Measurements from ENCODE around the gene UMODL1.

UMODL1 gene

DNA sequence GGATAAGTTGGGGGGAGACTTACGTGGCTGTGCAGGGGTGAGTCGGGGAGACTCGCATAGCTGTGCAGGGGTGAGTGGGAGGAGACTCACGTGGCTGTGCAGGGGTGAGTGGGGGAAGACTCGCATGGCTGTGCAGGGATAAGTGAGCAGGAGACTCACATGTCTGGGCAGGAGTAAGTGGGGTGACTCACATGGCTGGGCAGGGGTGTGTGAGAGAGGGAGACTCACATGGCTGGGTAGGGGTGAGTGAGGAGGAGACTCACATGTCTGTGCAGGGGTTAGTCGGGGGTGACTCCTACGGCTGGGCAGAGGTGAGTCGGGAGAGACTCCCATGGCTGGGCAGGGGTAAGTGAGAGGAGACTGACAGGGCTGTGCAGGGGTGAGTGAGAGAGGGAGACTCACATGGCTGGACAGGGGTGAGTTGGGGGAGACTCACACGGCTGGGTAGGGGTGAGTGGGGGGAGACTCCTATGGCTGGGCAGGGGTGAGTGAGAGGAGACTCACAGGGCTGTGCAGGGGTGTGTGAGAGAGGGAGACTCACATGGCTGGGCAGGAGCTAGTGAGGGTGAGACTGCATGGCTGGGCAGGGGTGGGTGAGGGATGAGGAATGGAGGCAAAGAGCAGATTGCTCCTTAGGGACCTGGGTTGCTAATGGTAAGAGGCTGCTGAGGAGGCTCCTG, 91.9 kb downstream of the UMODL1 start:
- Mint-ChIP-seq H3K4me1 (peaks cover 53% of the 10 kb centered on the region), H3K4me3 (no peak overlapping the region), H3K36me3 (ENCODE audit: low read depth) (no peaks in the 10 kb centered on the region), H3K27me3 (ENCODE audit: low read depth, poor library complexity) (peaks cover 5% of the 10 kb centered on the region), H3K27ac (no peak overlapping the region), H3K9me3 (no peaks in the 10 kb centered on the region)
- DNase-seq, result no peak
- TF ChIP-seq, protein P1, sequence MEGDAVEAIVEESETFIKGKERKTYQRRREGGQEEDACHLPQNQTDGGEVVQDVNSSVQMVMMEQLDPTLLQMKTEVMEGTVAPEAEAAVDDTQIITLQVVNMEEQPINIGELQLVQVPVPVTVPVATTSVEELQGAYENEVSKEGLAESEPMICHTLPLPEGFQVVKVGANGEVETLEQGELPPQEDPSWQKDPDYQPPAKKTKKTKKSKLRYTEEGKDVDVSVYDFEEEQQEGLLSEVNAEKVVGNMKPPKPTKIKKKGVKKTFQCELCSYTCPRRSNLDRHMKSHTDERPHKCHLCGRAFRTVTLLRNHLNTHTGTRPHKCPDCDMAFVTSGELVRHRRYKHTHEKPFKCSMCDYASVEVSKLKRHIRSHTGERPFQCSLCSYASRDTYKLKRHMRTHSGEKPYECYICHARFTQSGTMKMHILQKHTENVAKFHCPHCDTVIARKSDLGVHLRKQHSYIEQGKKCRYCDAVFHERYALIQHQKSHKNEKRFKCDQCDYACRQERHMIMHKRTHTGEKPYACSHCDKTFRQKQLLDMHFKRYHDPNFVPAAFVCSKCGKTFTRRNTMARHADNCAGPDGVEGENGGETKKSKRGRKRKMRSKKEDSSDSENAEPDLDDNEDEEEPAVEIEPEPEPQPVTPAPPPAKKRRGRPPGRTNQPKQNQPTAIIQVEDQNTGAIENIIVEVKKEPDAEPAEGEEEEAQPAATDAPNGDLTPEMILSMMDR (IDR thresholded peaks at IDR 0.05), result no peak

DNA sequence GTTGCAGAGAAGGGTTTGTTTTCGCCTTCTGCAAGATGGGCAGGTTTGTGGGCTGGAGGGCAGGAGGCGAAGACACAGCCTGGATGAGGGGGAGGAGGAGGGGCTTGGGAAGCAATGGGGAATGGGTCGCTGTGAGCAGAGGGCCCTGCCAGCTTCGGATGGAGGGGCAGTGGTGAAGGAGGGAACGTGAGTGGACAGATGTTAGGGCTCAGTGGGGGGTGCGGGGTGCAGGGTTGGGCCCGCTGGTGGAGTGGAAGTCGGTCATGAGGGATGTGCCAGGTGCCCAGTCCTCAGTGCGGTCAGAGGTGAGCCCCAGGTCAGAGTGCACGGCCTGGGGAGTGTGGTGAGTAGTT, 92.4 kb downstream of the UMODL1 start:
- no peaks in the 10 kb centered on the region for H3K9me3 Mint-ChIP-seq
- H3K27ac Mint-ChIP-seq, result peak overlapping the region; percentile 62
- peaks cover 48% of the 10 kb centered on the region for H3K4me1 Mint-ChIP-seq
- TF ChIP-seq, protein P1 (IDR thresholded peaks at IDR 0.05), result no peak
- no peaks in the 10 kb centered on the region for H3K36me3 Mint-ChIP-seq (ENCODE audit: low read depth)
- peaks cover 5% of the 10 kb centered on the region for H3K27me3 Mint-ChIP-seq (ENCODE audit: low read depth, poor library complexity)
- no peak for DNase-seq
- H3K4me3 Mint-ChIP-seq, result no peak overlapping the region

DNA sequence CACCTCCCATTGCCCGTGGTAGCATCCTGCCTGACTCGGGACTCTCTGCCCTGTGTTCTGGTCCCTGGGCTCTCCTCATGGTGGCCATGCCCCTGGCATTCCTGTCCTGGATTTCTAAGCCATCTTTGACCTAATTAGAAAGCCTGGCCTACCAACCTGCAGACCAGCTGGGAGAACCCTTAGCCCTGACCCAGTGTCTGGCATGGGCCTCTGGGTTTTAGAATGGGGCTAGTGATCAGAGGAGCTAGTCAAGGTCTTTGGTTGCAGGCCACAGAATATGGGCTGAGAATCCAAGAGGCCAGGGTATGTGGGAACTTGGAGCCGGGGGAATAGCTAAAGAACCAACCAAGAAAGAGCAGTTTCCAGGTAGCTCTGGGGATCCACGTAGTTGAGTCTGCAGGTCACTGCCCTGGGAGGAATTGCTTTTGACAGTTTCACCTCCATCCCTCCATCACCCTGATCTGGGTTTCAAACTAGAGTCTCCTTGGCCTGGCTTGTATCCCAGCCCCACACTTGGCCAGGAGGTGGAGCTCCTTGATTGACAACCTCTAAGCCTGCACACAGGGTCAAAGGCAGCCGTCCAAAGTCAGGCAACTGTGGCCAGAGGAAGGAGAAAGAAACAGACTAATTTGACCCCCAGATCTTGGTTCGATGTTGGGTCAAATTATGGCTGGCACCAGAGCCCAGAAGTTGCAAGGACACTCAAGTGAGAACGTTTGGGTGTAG, 93.1 kb downstream of the UMODL1 start:
- Mint-ChIP-seq H3K27ac (peak overlapping the region; percentile 63), H3K9me3 (peaks cover 1% of the 10 kb centered on the region), H3K36me3 (ENCODE audit: low read depth) (no peaks in the 10 kb centered on the region), H3K4me3 (no peak overlapping the region), H3K4me1 (peaks cover 48% of the 10 kb centered on the region), H3K27me3 (ENCODE audit: low read depth, poor library complexity) (peaks cover 5% of the 10 kb centered on the region)
- TF ChIP-seq, protein P1 (IDR thresholded peaks at IDR 0.05), result peak; percentile 23
- peak; percentile 37 for DNase-seq

DNA sequence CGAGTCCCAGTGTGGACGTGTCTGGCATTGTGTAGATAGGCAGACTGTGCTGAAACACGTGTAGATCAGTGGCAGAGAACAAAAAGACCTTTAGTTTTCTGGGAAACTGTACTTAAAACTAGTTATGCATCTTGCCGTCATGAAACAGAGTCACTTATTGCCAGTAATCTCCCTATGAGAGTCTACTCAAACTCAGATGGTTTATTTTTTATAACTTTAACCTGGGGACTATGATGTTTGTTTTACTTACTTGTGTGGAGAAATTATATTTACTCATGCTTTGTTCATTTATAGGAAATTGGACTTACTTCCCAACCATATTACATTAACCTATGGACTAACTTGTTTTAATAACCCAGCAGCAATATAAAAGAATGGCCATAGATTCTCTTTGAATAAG, 93.7 kb downstream of the UMODL1 start:
- TF ChIP-seq, protein P1 (IDR thresholded peaks at IDR 0.05), result no peak
- no peak overlapping the region for H3K4me3 Mint-ChIP-seq
- H3K36me3 Mint-ChIP-seq (ENCODE audit: low read depth), result no peaks in the 10 kb centered on the region
- no peak overlapping the region for H3K27ac Mint-ChIP-seq
- H3K9me3 Mint-ChIP-seq, result peaks cover 4% of the 10 kb centered on the region
- H3K4me1 Mint-ChIP-seq, result peaks cover 48% of the 10 kb centered on the region
- H3K27me3 Mint-ChIP-seq (ENCODE audit: low read depth, poor library complexity), result peaks cover 5% of the 10 kb centered on the region
- DNase-seq, result no peak

DNA sequence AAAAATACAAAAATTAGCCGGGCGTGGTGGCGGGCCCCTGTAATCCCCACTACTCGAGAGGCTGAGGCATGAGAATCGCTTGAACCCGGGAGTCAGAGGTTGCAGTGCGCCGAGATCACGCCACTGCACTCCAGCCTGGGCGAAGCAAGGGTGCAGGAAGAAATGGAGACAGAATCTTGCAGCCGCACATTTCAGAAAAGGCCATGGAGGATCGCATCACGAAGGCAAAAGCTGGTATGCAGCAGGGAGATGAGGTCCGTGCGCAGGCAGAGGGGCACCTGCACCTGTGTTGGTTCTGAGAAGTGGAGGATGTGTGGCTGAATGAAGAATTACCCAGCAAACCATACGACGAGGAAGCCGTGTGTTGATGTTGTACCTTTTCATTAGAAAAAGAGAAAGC, 94.8 kb downstream of the UMODL1 start:
- peaks cover 5% of the 10 kb centered on the region for H3K27me3 Mint-ChIP-seq (ENCODE audit: low read depth, poor library complexity)
- no peak for DNase-seq
- H3K4me1 Mint-ChIP-seq, result peaks cover 45% of the 10 kb centered on the region

More for the DNA sequence above, 94.8 kb downstream of the UMODL1 start:
- Mint-ChIP-seq H3K4me3 (no peak overlapping the region), H3K36me3 (ENCODE audit: low read depth) (no peaks in the 10 kb centered on the region), H3K27ac (no peak overlapping the region), H3K9me3 (peaks cover 4% of the 10 kb centered on the region)
- TF ChIP-seq, protein P1 (IDR thresholded peaks at IDR 0.05), result no peak
